Fibroblast of skin of scalp (primary cell): ENCODE results near the gene RSAD2. TPM values are rescaled to one million over a fixed set of nuclear protein-coding genes. Genes with fewer than 3 reads are reported as not detected.
A peak's percentile ranks its signal among the peaks of the same experiment; 100 is the strongest.
"Not testable (repeated sequence)": the region's sequence is repeated elsewhere in the genome, so short reads cannot be mapped to it uniquely, and the experiment has no call there.

Experiments used
- DNase-seq: peaks from one replicate; pipeline ENCODE4 v3.0.0-alpha.2; 2013
- polyA plus RNA-seq, 2 experiments: library from polyadenylated mRNA; unstranded; fragments of 120-200 nt; gene quantifications; one replicate each; pipeline ENCODE4 v1.2.1, GENCODE V29; 2013; ENCODE audit not compliant: insufficient read length in 2 of 2

The RSAD2 gene
- 0.12 TPM for polyA plus RNA-seq (2013, experiment 1 of 2; ENCODE audit: insufficient read length)
- polyA plus RNA-seq (2013, experiment 2 of 2; ENCODE audit: insufficient read length) = 0.36 TPM

- DNase-seq = peak; percentile 33
These were observed at the start of gene RSAD2 for GRCh38 chr2:6877402-6878304. TSS of gene RSAD2 (plus strand) at chr2:6877777. CDS start at chr2:6877801, 24 bp downstream.

- DNase-seq = peak; percentile 56
These were observed 49.3 kb upstream of the RSAD2 start for GRCh38 chr2:6828299-6828584.

- no peak for DNase-seq
These were observed 46.3 kb upstream of the RSAD2 start for GRCh38 chr2:6831229-6831628.

- DNase-seq = no peak
These were observed 44.8 kb upstream of the RSAD2 start for GRCh38 chr2:6832596-6833299.

GRCh38 chr2:6833300-6833604 is 44.3 kb upstream of the RSAD2 start:
- no peak for DNase-seq

GRCh38 chr2:6834163-6834562 is 43.4 kb upstream of the RSAD2 start:
- DNase-seq = no peak

GRCh38 chr2:6835467-6835866 is 42.1 kb upstream of the RSAD2 start:
- no peak for DNase-seq

- no peak for DNase-seq
These were observed 38.8 kb upstream of the RSAD2 start for GRCh38 chr2:6838673-6839319.

- no peak for DNase-seq
These were observed 35.9 kb upstream of the RSAD2 start for GRCh38 chr2:6841537-6842287.

- peak; percentile 22 for DNase-seq
These were observed 32.3 kb upstream of the RSAD2 start for GRCh38 chr2:6845312-6845711.

GRCh38 chr2:6845903-6846302 is 31.7 kb upstream of the RSAD2 start:
- no peak for DNase-seq

- DNase-seq = no peak
These were observed 31.0 kb upstream of the RSAD2 start for GRCh38 chr2:6846540-6846939.

- no peak for DNase-seq
These were observed 30.5 kb upstream of the RSAD2 start for GRCh38 chr2:6846967-6847681.

GRCh38 chr2:6852195-6852594 is 25.4 kb upstream of the RSAD2 start:
- no peak for DNase-seq

GRCh38 chr2:6854416-6854815 is 23.2 kb upstream of the RSAD2 start:
- no peak for DNase-seq

GRCh38 chr2:6855860-6856547 is 21.6 kb upstream of the RSAD2 start:
- no peak for DNase-seq

GRCh38 chr2:6856548-6856920 is 21.0 kb upstream of the RSAD2 start:
- no peak for DNase-seq

GRCh38 chr2:6858466-6859027 is 19.0 kb upstream of the RSAD2 start:
- DNase-seq = not testable (repeated sequence)

GRCh38 chr2:6860296-6860695 is 17.3 kb upstream of the RSAD2 start:
- DNase-seq = no peak

GRCh38 chr2:6863792-6864191 is 13.8 kb upstream of the RSAD2 start:
- no peak for DNase-seq

GRCh38 chr2:6864231-6864754 is 13.3 kb upstream of the RSAD2 start:
- no peak for DNase-seq
